Breast epithelium (tissue), 3 donors: ENCODE measurements around the gene TNS3.

Experiments
- CTCF ChIP-seq, 3 donors: fragments of 450-650 bp; IDR thresholded peaks; one replicate each; pipeline ENCODE4 v1.5.1; 2016 to 2017; ENCODE audit warnings: antibody characterized with exemption in 3 of 3, mild to moderate bottlenecking in 3 of 3, moderate library complexity in 3 of 3
- POLR2A ChIP-seq: fragments of 450-650 bp; IDR thresholded peaks from one replicate; pipeline ENCODE4 v1.6.1; 2016; ENCODE audit warnings: antibody characterized with exemption, mild to moderate bottlenecking, moderate library complexity

GRCh38 chr7:47299496-47299895 lies 282.4 kb downstream of the TNS3 start:
- no peak for TF ChIP-seq CTCF (IDR thresholded peaks at IDR 0.05)
- no peak for TF ChIP-seq POLR2A
